ENCODE data around the gene NAV1. TPM values are rescaled to one million over a fixed set of nuclear protein-coding genes. Genes with fewer than 3 reads are reported as not detected.

NAV1 gene
- total and polyA plus RNA-seq, 9 of the 15 experiments (the other 6 are each of a cell fraction or from before 2014, with no cell fraction given) = 0.91 to 16.8 (median 3.2) TPM

- TF ChIP-seq CLOCK (CRISPR knock-in tag; IDR thresholded peaks at IDR 0.05; ENCODE audit: borderline replicate concordance) = no peak
- no peak for TF ChIP-seq ZNF707 (CRISPR knock-in tag; conservative IDR thresholded peaks at IDR 0.05)
- TF ChIP-seq HMGXB4 (CRISPR knock-in tag; IDR thresholded peaks at IDR 0.05) = no peak; the same call in 1 of the 2 replicates
- peak; percentile 76 to 81 for TF ChIP-seq MAZ (CRISPR knock-in tag; conservative IDR thresholded peaks at IDR 0.05 in 1 of 2, IDR thresholded peaks at IDR 0.05 in 1 of 2)
- TF ChIP-seq MLX (CRISPR knock-in tag; conservative IDR thresholded peaks at IDR 0.05) = no peak
- no peak for TF ChIP-seq CEBPG (CRISPR knock-in tag; IDR thresholded peaks at IDR 0.05)
- no peak for TF ChIP-seq CEBPG (tag; conservative IDR thresholded peaks at IDR 0.05 in 1 of 2, IDR thresholded peaks at IDR 0.05 in 1 of 2)
- no peak for TF ChIP-seq FOXM1 (IDR thresholded peaks at IDR 0.05; ENCODE audit: low read depth)
- 0 out of 2 replicates have a peak, but pooled peaks have one; percentile 41 for TF ChIP-seq FOXM1 (CRISPR knock-in tag; IDR thresholded peaks at IDR 0.05; ENCODE audit: low read depth)
- TF ChIP-seq ATF2 (CRISPR knock-in tag; IDR thresholded peaks at IDR 0.05) = no peak
- TF ChIP-seq SIN3B (IDR thresholded peaks at IDR 0.05; ENCODE audit: low read depth) = no peak
- no peak for TF ChIP-seq ZFP1 (CRISPR knock-in tag; IDR thresholded peaks at IDR 0.05)
- TF ChIP-seq DPF2 (IDR thresholded peaks at IDR 0.05) = no peak
- peak; percentile 93 for TF ChIP-seq ZNF592 (IDR thresholded peaks at IDR 0.05)
- no peak for TF ChIP-seq U2AF2 (optimal IDR thresholded peaks at IDR 0.05; ENCODE audit: low read depth, low read length)
- TF ChIP-seq IRF9 (tag; IDR thresholded peaks at IDR 0.05) = no peak
These were observed 20.8 kb downstream of the NAV1 start (continued) for GRCh38 chr1:201559679-201560162.

Data from K562 (cell line).